Measurements from ENCODE around the gene ZCCHC7. TPM values are rescaled to one million over a fixed set of nuclear protein-coding genes. Genes with fewer than 3 reads are reported as not detected.
"Not testable (repeated sequence)": the region's sequence is repeated elsewhere in the genome, so short reads cannot be mapped to it uniquely, and the experiment has no call there.

Gene ZCCHC7
- total RNA-seq, 1 experiment from 2014 or later: 12.4 TPM

- Histone ChIP-seq H3K27me3 (replicated peaks) (no peaks in the 10 kb centered on the region), H3K4me1 (replicated peaks) (no peaks in the 10 kb centered on the region), H3K9me3 (replicated peaks) (no peaks in the 10 kb centered on the region), H3K4me3 (no peak overlapping the region), H3K36me3 (no peaks in the 10 kb centered on the region), H3K27ac (no peak overlapping the region)
- no peak for DNase-seq (ENCODE audit: low read depth in 1 of 2, low spot score in 2 of 2)
Measured at GRCh38 chr9:37395229-37395628, 274.9 kb downstream of the ZCCHC7 start.

DNA sequence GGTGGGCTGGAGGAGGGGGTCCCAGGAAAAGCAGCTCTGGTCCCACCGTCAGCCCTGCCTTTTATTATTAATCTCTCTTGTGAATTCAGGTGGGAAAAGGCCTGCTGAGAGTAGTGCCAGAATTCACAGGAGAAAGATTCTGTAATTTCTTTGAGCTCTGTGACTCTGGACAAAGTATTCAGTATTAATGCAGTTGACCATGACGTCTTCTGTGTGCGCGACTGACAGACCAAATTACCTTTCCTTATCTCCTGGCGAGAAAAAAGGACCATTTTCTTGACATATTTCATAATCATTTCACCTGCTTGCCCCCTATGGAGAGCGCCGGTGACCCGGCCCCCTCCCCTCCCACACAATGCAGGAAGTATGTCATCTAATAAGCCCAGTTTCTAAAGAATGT is 275.3 kb downstream of the ZCCHC7 start:
- Histone ChIP-seq H3K36me3 (no peaks in the 10 kb centered on the region), H3K9me3 (replicated peaks) (no peaks in the 10 kb centered on the region), H3K27me3 (replicated peaks) (no peaks in the 10 kb centered on the region), H3K4me3 (no peak overlapping the region), H3K4me1 (replicated peaks) (no peaks in the 10 kb centered on the region), H3K27ac (no peak overlapping the region)
- DNase-seq (ENCODE audit: low read depth in 1 of 2, low spot score in 2 of 2): no peak

DNA sequence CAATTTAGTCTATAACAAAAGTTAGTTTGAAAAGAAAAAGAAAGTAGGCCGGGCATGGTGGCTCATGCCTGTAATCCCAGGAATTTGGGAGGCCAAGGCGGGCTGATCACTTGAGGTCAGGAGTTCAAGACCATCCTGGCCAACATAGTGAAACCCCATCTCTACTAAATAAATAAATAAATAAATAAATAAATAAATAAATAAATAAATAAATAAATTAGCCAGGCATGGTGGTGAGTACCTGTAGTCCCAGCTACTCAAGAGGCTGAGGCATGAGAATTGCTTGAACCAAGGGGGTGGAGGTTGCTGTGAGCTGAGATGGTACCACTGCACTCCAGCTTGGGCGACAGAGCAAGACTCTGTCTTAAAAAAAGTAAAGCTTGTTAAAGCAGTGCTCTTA is 277.6 kb downstream of the ZCCHC7 start:
- H3K4me1 ChIP-seq (replicated peaks); H3K27me3 ChIP-seq (replicated peaks); H3K36me3 ChIP-seq; DNase-seq (ENCODE audit: low read depth in 1 of 2, low spot score in 2 of 2); H3K4me3 ChIP-seq; H3K27ac ChIP-seq; H3K9me3 ChIP-seq (replicated peaks): not testable (repeated sequence)

GRCh38 chr9:37398464-37399025 is 278.2 kb downstream of the ZCCHC7 start:
- Histone ChIP-seq H3K27ac (no peak overlapping the region), H3K4me3 (no peak overlapping the region), H3K36me3 (no peaks in the 10 kb centered on the region), H3K9me3 (replicated peaks) (no peaks in the 10 kb centered on the region), H3K27me3 (replicated peaks) (no peaks in the 10 kb centered on the region), H3K4me1 (replicated peaks) (no peaks in the 10 kb centered on the region)
- DNase-seq (ENCODE audit: low read depth in 1 of 2, low spot score in 2 of 2): no peak

DNA sequence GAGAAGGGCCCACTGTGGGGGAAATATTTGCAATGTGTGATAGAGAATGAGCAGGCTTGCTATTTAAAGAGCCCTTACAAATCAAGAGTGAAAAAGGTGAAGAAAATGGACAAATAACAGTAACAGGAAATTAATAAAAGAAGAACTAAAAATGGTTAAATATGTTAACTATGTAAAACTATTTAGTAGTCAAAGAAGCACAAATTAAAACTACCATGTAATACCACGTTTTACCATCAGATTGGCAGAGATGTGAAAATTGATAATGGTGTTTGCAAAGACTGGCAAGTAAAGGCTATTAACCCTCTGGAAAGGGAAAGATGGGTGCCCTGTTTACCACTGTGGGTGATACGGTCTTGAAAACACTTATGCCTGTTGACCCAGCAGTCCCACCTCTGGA is 279.0 kb downstream of the ZCCHC7 start:
- Histone ChIP-seq H3K36me3 (no peaks in the 10 kb centered on the region), H3K27me3 (replicated peaks) (no peaks in the 10 kb centered on the region), H3K4me3 (no peak overlapping the region), H3K27ac (no peak overlapping the region), H3K9me3 (replicated peaks) (no peaks in the 10 kb centered on the region), H3K4me1 (replicated peaks) (no peaks in the 10 kb centered on the region)
- DNase-seq (ENCODE audit: low read depth in 1 of 2, low spot score in 2 of 2): no peak

DNA sequence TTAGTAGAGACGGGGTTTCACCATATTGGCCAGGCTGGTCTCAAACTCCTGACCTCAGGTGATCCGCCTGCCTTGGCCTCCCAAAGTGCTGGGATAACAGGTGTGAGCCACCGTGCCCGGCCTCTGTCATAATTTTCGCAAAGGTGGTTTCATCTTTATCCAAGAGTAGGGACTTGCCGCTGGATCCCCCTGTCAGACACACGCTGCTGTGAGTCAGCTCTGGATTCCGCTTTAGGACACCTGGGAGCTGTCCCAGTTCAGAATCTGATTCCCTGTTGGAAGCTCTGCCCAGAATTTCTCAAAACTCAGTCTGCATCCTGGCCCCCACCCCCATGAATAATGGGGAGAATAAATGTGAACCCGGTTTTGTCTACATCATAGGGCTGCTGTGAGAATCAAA is 284.2 kb downstream of the ZCCHC7 start:
- no peak for DNase-seq (ENCODE audit: low read depth in 1 of 2, low spot score in 2 of 2)
- no peaks in the 10 kb centered on the region for H3K36me3 ChIP-seq

GRCh38 chr9:37405350-37405749 is 285.0 kb downstream of the ZCCHC7 start:
- no peaks in the 10 kb centered on the region for H3K27me3 ChIP-seq (replicated peaks)
- no peak for DNase-seq (ENCODE audit: low read depth in 1 of 2, low spot score in 2 of 2)
- no peak overlapping the region for H3K4me3 ChIP-seq
- H3K27ac ChIP-seq: no peak overlapping the region
- no peaks in the 10 kb centered on the region for H3K9me3 ChIP-seq (replicated peaks)
- H3K4me1 ChIP-seq (replicated peaks): no peaks in the 10 kb centered on the region
- H3K36me3 ChIP-seq: no peaks in the 10 kb centered on the region

More for the DNA sequence above, 284.2 kb downstream of the ZCCHC7 start:
- H3K4me3 ChIP-seq: no peak overlapping the region
- H3K4me1 ChIP-seq (replicated peaks): no peaks in the 10 kb centered on the region
- no peaks in the 10 kb centered on the region for H3K9me3 ChIP-seq (replicated peaks)
- no peak overlapping the region for H3K27ac ChIP-seq
- H3K27me3 ChIP-seq (replicated peaks): no peaks in the 10 kb centered on the region

DNA sequence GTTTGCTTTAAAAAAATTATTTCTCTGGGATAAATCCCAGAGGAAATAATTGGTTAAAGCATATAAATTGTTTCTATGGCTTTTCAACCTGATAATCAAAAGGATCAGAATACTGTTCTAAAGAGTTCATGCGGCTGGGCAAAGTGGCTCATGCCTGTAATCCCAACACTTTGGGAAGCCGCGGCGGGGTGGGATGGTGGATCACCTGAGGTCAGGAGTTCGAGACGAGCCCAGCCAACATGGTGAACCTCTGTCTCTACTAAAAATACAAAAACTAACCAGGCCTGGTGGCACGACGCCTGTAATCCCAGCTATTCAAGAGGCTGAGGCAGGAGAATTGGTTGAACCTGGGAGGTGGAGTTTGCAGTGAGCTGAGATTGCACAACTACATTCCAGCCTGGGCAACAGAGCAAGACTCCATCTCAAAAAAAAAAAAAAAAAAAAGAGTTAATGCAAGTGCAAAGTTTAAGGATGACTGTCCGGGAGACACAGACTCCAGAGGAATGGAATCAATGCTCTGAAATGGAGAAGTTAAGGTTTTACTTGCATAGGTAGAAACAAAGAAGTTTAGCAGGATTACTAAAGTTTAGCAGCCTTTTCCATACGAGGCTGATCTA is 285.5 kb downstream of the ZCCHC7 start:
- no peak overlapping the region for H3K27ac ChIP-seq
- no peaks in the 10 kb centered on the region for H3K36me3 ChIP-seq
- H3K4me1 ChIP-seq (replicated peaks): no peaks in the 10 kb centered on the region
- no peaks in the 10 kb centered on the region for H3K27me3 ChIP-seq (replicated peaks)
- H3K9me3 ChIP-seq (replicated peaks): no peaks in the 10 kb centered on the region
- no peak for DNase-seq (ENCODE audit: low read depth in 1 of 2, low spot score in 2 of 2)
- no peak overlapping the region for H3K4me3 ChIP-seq

DNA sequence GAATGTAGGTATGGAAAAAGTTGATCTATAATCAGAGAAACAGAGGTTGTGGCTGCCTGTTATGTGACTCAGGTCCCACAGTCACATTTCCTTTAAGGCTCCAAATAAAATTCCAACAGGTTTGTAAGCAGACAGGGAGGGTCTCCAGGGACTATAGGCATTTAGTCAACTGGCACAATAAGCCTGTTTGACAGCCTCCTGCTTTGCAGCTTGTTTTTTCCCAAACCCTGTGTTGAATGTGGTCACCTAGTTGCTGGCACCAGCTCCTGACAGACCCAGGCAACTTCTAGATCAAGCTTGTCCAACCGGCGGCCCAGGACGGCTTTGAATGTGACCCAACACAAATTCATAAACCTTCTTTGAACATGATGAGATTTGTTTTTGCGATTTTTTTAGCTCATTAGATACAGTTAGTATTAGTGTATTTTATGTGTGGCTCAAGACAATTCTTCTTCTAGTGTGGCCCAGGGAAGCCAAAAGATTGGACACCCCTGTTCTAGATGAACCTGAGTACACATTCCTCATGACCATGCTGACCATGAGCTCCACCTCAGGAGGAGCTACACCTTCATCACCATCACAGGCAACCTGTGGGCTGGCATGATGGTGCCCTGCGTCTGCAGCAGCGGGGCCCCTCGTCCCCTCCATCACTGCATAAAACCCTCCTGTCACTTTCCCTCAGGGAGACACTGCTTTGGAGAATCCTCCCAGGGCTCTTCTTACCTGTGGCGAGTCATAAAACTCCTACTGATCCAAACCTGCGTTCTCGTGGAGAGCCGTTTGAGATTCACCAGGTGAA is 286.4 kb downstream of the ZCCHC7 start:
- no peak overlapping the region for H3K27ac ChIP-seq
- H3K36me3 ChIP-seq: no peaks in the 10 kb centered on the region
- no peak for DNase-seq (ENCODE audit: low read depth in 1 of 2, low spot score in 2 of 2)
- no peaks in the 10 kb centered on the region for H3K4me1 ChIP-seq (replicated peaks)
- H3K9me3 ChIP-seq (replicated peaks): no peaks in the 10 kb centered on the region
- H3K4me3 ChIP-seq: no peak overlapping the region
- no peaks in the 10 kb centered on the region for H3K27me3 ChIP-seq (replicated peaks)

DNA sequence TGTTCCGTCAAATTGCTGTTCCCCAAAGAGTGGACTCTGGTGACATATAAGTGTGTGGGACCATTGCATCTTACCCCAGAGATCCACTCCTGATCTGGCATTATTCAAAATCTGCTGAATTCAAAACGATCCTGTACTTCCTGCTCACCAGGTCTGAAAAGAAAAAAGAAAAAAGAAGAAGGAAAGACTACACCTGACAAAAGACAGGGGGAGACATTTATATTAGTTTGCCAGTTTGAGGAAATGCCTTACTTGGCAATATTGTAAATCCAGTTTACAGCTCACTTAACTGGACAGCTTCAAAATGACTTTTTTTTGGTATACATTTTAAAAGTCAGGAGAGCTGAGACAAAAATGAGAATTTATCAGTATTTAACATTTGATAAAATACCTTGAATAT is 287.1 kb downstream of the ZCCHC7 start:
- no peaks in the 10 kb centered on the region for H3K36me3 ChIP-seq
- H3K4me1 ChIP-seq (replicated peaks): no peaks in the 10 kb centered on the region
- no peaks in the 10 kb centered on the region for H3K9me3 ChIP-seq (replicated peaks)
- H3K4me3 ChIP-seq: no peak overlapping the region
- H3K27ac ChIP-seq: no peak overlapping the region
- DNase-seq (ENCODE audit: low read depth in 1 of 2, low spot score in 2 of 2): no peak
- H3K27me3 ChIP-seq (replicated peaks): no peaks in the 10 kb centered on the region

Other genes with a start within 250 kb of the ZCCHC7 start
- 0.09 TPM in 1 of 2 replicates, not detected in the other for gene PAX5, start 86.3 kb upstream of the ZCCHC7 start, total RNA-seq (2014; rRNA removed; shearing (Covaris generic))